ENCODE measurements around the gene ITGAL. TPM values are rescaled to one million over a fixed set of nuclear protein-coding genes. Genes with fewer than 3 reads are reported as not detected.

The ITGAL gene
- total and polyA plus RNA-seq, 2 of the 13 experiments (the other 11 are each of a cell fraction or from before 2014, with no cell fraction given) = 0.86 to 1.2 TPM

- TF ChIP-seq, protein P1, sequence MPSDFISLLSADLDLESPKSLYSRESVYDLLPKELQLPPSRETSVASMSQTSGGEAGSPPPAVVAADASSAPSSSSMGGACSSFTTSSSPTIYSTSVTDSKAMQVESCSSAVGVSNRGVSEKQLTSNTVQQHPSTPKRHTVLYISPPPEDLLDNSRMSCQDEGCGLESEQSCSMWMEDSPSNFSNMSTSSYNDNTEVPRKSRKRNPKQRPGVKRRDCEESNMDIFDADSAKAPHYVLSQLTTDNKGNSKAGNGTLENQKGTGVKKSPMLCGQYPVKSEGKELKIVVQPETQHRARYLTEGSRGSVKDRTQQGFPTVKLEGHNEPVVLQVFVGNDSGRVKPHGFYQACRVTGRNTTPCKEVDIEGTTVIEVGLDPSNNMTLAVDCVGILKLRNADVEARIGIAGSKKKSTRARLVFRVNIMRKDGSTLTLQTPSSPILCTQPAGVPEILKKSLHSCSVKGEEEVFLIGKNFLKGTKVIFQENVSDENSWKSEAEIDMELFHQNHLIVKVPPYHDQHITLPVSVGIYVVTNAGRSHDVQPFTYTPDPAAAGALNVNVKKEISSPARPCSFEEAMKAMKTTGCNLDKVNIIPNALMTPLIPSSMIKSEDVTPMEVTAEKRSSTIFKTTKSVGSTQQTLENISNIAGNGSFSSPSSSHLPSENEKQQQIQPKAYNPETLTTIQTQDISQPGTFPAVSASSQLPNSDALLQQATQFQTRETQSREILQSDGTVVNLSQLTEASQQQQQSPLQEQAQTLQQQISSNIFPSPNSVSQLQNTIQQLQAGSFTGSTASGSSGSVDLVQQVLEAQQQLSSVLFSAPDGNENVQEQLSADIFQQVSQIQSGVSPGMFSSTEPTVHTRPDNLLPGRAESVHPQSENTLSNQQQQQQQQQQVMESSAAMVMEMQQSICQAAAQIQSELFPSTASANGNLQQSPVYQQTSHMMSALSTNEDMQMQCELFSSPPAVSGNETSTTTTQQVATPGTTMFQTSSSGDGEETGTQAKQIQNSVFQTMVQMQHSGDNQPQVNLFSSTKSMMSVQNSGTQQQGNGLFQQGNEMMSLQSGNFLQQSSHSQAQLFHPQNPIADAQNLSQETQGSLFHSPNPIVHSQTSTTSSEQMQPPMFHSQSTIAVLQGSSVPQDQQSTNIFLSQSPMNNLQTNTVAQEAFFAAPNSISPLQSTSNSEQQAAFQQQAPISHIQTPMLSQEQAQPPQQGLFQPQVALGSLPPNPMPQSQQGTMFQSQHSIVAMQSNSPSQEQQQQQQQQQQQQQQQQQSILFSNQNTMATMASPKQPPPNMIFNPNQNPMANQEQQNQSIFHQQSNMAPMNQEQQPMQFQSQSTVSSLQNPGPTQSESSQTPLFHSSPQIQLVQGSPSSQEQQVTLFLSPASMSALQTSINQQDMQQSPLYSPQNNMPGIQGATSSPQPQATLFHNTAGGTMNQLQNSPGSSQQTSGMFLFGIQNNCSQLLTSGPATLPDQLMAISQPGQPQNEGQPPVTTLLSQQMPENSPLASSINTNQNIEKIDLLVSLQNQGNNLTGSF (CRISPR knock-in tag; IDR thresholded peaks at IDR 0.05) = no peak; the same call in 1 of the 2 replicates
- TF ChIP-seq FOXC1 (CRISPR knock-in tag; IDR thresholded peaks at IDR 0.05; ENCODE audit: borderline replicate concordance) = 0 out of 2 replicates have a peak, but pooled peaks have one; percentile 7
- TF ChIP-seq REPIN1 (CRISPR knock-in tag; IDR thresholded peaks at IDR 0.05; ENCODE audit: borderline replicate concordance, low read depth) = peak; percentile 77
- no peak for TF ChIP-seq ZNF350 (CRISPR knock-in tag; IDR thresholded peaks at IDR 0.05; ENCODE audit: borderline replicate concordance, low read depth)
- TF ChIP-seq ZNF382 (CRISPR knock-in tag; IDR thresholded peaks at IDR 0.05; ENCODE audit: borderline replicate concordance) = no peak
- peak; percentile 86 for TF ChIP-seq POLR2G (IDR thresholded peaks at IDR 0.05; ENCODE audit: low read depth, low read length)
- 0 out of 2 replicates have a peak, but pooled peaks have one; percentile 48 for TF ChIP-seq MED13 (CRISPR knock-in tag; IDR thresholded peaks at IDR 0.05)
- TF ChIP-seq ZNF263 (CRISPR knock-in tag; IDR thresholded peaks at IDR 0.05) = 0 out of 2 replicates have a peak, but pooled peaks have one; percentile 41
- TF ChIP-seq NFKBIZ (CRISPR knock-in tag; IDR thresholded peaks at IDR 0.05) = no peak
- TF ChIP-seq, protein P2, sequence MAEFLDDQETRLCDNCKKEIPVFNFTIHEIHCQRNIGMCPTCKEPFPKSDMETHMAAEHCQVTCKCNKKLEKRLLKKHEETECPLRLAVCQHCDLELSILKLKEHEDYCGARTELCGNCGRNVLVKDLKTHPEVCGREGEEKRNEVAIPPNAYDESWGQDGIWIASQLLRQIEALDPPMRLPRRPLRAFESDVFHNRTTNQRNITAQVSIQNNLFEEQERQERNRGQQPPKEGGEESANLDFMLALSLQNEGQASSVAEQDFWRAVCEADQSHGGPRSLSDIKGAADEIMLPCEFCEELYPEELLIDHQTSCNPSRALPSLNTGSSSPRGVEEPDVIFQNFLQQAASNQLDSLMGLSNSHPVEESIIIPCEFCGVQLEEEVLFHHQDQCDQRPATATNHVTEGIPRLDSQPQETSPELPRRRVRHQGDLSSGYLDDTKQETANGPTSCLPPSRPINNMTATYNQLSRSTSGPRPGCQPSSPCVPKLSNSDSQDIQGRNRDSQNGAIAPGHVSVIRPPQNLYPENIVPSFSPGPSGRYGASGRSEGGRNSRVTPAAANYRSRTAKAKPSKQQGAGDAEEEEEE (CRISPR knock-in tag; IDR thresholded peaks at IDR 0.05; ENCODE audit: borderline replicate concordance) = peak; percentile 9; the same call in 1 of the 2 replicates
- no peak; the same call in 1 of the 2 replicates for TF ChIP-seq ZNF614 (CRISPR knock-in tag; IDR thresholded peaks at IDR 0.05; ENCODE audit: borderline replicate concordance)
- TF ChIP-seq ZNF724P (CRISPR knock-in tag; IDR thresholded peaks at IDR 0.05; ENCODE audit: borderline replicate concordance) = peak; percentile 45; the same call in 1 of the 2 replicates
- TF ChIP-seq, protein P3, sequence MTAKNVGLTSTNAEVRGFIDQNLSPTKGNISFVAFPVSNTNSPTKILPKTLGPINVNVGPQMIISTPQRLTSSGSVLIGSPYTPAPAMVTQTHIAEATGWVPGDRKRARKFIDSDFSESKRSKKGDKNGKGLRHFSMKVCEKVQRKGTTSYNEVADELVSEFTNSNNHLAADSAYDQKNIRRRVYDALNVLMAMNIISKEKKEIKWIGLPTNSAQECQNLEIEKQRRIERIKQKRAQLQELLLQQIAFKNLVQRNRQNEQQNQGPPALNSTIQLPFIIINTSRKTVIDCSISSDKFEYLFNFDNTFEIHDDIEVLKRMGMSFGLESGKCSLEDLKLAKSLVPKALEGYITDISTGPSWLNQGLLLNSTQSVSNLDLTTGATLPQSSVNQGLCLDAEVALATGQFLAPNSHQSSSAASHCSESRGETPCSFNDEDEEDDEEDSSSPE (CRISPR knock-in tag; IDR thresholded peaks at IDR 0.05) = peak; percentile 99
- peak; percentile 12; the same call in 1 of the 2 replicates for TF ChIP-seq FOXO1 (CRISPR knock-in tag; IDR thresholded peaks at IDR 0.05)
- TF ChIP-seq CREB1 (IDR thresholded peaks at IDR 0.05) = peak; percentile 73
- TF ChIP-seq CREB1 (CRISPR knock-in tag; IDR thresholded peaks at IDR 0.05) = peak; percentile 96
- TF ChIP-seq ZSCAN20 (CRISPR knock-in tag; IDR thresholded peaks at IDR 0.05; ENCODE audit: borderline replicate concordance) = peak; percentile 67
- TF ChIP-seq ZBTB20 (CRISPR knock-in tag; IDR thresholded peaks at IDR 0.05; ENCODE audit: borderline replicate concordance, low read depth) = no peak
- TF ChIP-seq ATF2 (CRISPR knock-in tag; IDR thresholded peaks at IDR 0.05) = peak; percentile 57
These were observed 99.1 kb downstream of the ITGAL start, which contains the start of gene ZNF688 (continued) for GRCh38 chr16:30571445-30572322.
